Spleen (tissue), 11 donors: ENCODE results near the gene DES. TPM values are rescaled to one million over a fixed set of nuclear protein-coding genes. Genes with fewer than 3 reads are reported as not detected.

Experiments used
- DNase-seq: peaks from one replicate; pipeline ENCODE4 v3.0.0-alpha.2; 2020
- H3K27ac ChIP-seq, 8 donors: fragments of 200-600 bp; sonication (generic) in 7 of 8; 1 replicate in 4 of 8; 2 replicates in 4 of 8; pipeline versions ENCODE4 v1.5.0 to v1.8.0; 2016 to 2021; ENCODE audit warnings: inconsistent platforms in 4 of 8, mild to moderate bottlenecking in 4 of 8, moderate library complexity in 1 of 8
- H3K27me3 ChIP-seq, 7 donors: fragments of 200-600 bp; sonication (generic) in 6 of 7; replicated peaks in 1 of 7; 1 replicate in 4 of 7; 2 replicates in 3 of 7; pipeline versions ENCODE4 v1.5.0 to v1.8.0; 2016 to 2021; ENCODE audit warnings: inconsistent platforms in 3 of 7, mild to moderate bottlenecking in 1 of 7
- H3K36me3 ChIP-seq, 6 donors: fragments of 200-600 bp; sonication (generic) in 5 of 6; 1 replicate in 4 of 6; 2 replicates in 2 of 6; pipeline versions ENCODE4 v1.5.0 to v1.8.0; 2016 to 2021; ENCODE audit warnings: inconsistent platforms in 2 of 6
- H3K4me1 ChIP-seq, 6 donors: fragments of 200-600 bp; sonication (generic) in 5 of 6; 1 replicate in 3 of 6; 2 replicates in 3 of 6; pipeline versions ENCODE4 v1.5.0 to v1.8.0; 2016 to 2021; ENCODE audit warnings: inconsistent platforms in 3 of 6
- H3K4me3 ChIP-seq, 8 donors: fragments of 200-600 bp; sonication (generic) in 7 of 8; 1 replicate in 4 of 8; 2 replicates in 4 of 8; pipeline versions ENCODE4 v1.5.0 to v1.8.0; 2016 to 2021; ENCODE audit warnings: inconsistent platforms in 4 of 8, mild to moderate bottlenecking in 4 of 8, moderate library complexity in 2 of 8
- H3K9me3 ChIP-seq, 8 donors: fragments of 200-600 bp; sonication (generic) in 7 of 8; 1 replicate in 4 of 8; 2 replicates in 4 of 8; pipeline versions ENCODE4 v1.5.0 to v1.8.0; 2016 to 2021; ENCODE audit warnings: inconsistent platforms in 4 of 8
- CTCF ChIP-seq, 11 experiments: fragments of 200-600 bp in 7 of 11; fragments of 450-650 bp in 4 of 11; sonication (generic) in 4 of 11; IDR thresholded peaks in 8 of 11; conservative IDR thresholded peaks in 3 of 11; 1 replicate in 7 of 11; 2 replicates in 4 of 11; pipeline versions ENCODE4 v1.4.0 to v1.8.0; 2016 to 2021; ENCODE audit warnings: antibody characterized with exemption in 11 of 11, inconsistent platforms in 4 of 11, mild to moderate bottlenecking in 1 of 11
- POLR2A ChIP-seq, 3 donors: fragments of 450-650 bp; IDR thresholded peaks; one replicate each; pipeline ENCODE4 v1.5.1; 2017; ENCODE audit warnings: antibody characterized with exemption in 3 of 3, mild to moderate bottlenecking in 1 of 3
- POLR2AphosphoS5 ChIP-seq, 3 donors: sonication (generic); formaldehyde crosslinking; IDR thresholded peaks; one replicate each; pipeline ENCODE4 v1.5.1; 2017; ENCODE audit warnings: antibody characterized with exemption in 3 of 3
- WGBS, 5 donors: extraction: QIAGEN DNeasy Blood & Tissue Kit in 3 of 5; methylation state at CpG; one replicate each; pipeline versions ENCODE4 v1.1.5 to v1.1.7; 2013 to 2018; 5-methylcytosine and 5-hydroxymethylcytosine counted together
- intact Hi-C: fragments of 100-400 bp; cut with DNase I; formaldehyde crosslinking; loops from one replicate; pipeline ENCODE4 v1.15.0; 2023; ENCODE audit warnings: low total_unique reads
- polyA plus RNA-seq, 3 donors: library from polyadenylated mRNA; stranded (reverse); fragments of 200-250 nt; gene quantifications; one replicate each; pipeline ENCODE4 v1.2.1, GENCODE V29; 2013
- total RNA-seq, 7 donors: library from RNA; depleted of rRNA in 3 of 7; stranded (reverse); fragments of >200 nt in 3 of 7; fragmentation: NEBNext Ultra II Directional in 4 of 7; extraction: Animal tissue kit (Norgen Biotek cat#: 25700) in 4 of 7; gene quantifications; one replicate each; pipeline versions ENCODE4 v1.1.0 to v1.2.1, GENCODE V29; 2016 to 2021
- donor health status: healthy with polysubstance abuse.
- donor health status: DM: no; HTN: no; CAD: no; lungs with moderate emphysema.
- donor health status: DM: no; HTN: no; CAD: no.
- donor health status: Bipolar disorder and iron deficiency.
- donor health status: healthy.
- donor health status: DM: no; HTN: no; CAD: no.
- donor health status: DM: yes; HTN: yes; CAD: no.

The DES gene
- total and polyA plus RNA-seq, 10 donors: 4.3 to 24.7 (median 11.7) TPM

DNA sequence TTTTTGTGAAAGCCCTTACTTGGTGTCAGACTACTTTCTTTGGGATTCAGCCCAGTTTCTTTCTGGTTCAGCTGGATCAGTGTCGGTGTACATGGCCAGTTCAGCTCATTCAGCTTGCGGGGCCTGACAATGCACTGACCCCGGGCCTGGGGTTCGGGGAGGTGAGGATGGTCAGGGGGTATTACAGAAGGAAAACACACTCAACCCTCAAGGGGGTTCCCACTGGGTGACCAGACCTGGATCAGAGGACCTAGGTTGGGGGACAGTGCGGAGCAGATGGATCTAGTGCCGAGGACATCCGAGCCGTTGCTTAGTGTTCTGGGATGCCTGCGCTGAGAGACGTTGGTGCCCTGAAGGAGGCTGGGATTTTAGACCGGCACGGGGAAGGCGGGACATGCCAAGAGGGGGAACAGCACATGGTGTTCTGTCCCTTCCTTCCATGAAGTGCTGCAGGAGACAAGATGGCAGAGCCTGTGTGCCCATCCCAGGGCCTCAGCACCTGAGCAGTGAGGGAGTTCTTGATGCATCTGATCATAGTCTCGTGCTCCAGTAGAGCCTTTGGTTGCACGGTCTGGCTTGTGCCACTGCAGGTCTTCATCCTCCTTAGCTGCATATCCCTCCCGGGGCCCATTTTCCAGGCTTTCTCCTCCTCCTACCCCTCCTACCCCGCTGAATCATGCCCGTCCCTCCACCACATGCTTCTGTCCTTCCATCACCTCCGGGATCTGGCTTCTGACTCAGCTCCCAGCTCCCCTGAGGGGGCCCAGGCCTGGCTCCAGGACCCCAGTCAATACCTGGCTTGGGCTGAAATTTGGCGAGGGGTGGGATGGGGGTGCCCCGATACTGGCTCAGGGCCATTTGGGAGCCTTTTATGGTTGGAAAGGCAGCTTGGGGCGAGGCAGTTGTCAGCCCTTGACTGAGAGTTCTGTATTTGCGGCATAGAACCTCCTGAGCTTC, 34.5 kb downstream of the DES start:
- H3K27me3 ChIP-seq: peaks cover 0 to 72% (median 26%) of the 10 kb centered on the region in 7 donors

GRCh38 chr2:219453671-219454590, 35.8 kb downstream of the DES start:
- no peak overlapping the region for H3K27ac ChIP-seq
- peaks cover 0 to 65% (median 14%) of the 10 kb centered on the region in 7 donors for H3K27me3 ChIP-seq
- H3K4me3 ChIP-seq: no peak overlapping the region
- WGBS, 5 donors: 80 to 87% (median 82%) methylated on average over 8 to 10 of the region's 10 CpGs
- no peaks in the 10 kb centered on the region for H3K9me3 ChIP-seq
- TF ChIP-seq POLR2A (IDR thresholded peaks at IDR 0.05) (no peak), CTCF (IDR thresholded peaks at IDR 0.05 in 8 of 11, conservative IDR thresholded peaks at IDR 0.05 in 3 of 11) (no peak), POLR2AphosphoS5 (IDR thresholded peaks at IDR 0.05) (no peak)
- no peaks in the 10 kb centered on the region for H3K36me3 ChIP-seq
- no peak for DNase-seq
- intact Hi-C loops: no loop called here
- peaks cover 0 to 4% (median 2%) of the 10 kb centered on the region in 6 donors for H3K4me1 ChIP-seq

More for the DNA sequence above, 34.5 kb downstream of the DES start:
- Histone ChIP-seq H3K9me3 (no peaks in the 10 kb centered on the region), H3K27ac (no peak overlapping the region), H3K36me3 (no peaks in the 10 kb centered on the region), H3K4me3 (no peak overlapping the region), H3K4me1 (peaks cover 0 to 16% (median 11%) of the 10 kb centered on the region in 6 donors)
- intact Hi-C loops: no loop called here
- TF ChIP-seq POLR2A (IDR thresholded peaks at IDR 0.05) (no peak), POLR2AphosphoS5 (IDR thresholded peaks at IDR 0.05) (no peak), CTCF (IDR thresholded peaks at IDR 0.05 in 8 of 11, conservative IDR thresholded peaks at IDR 0.05 in 3 of 11) (no peak)
- DNase-seq: no peak
- 77 to 84% (median 80%) methylated on average over 23 of the region's 23 CpGs for WGBS, 5 donors

DNA sequence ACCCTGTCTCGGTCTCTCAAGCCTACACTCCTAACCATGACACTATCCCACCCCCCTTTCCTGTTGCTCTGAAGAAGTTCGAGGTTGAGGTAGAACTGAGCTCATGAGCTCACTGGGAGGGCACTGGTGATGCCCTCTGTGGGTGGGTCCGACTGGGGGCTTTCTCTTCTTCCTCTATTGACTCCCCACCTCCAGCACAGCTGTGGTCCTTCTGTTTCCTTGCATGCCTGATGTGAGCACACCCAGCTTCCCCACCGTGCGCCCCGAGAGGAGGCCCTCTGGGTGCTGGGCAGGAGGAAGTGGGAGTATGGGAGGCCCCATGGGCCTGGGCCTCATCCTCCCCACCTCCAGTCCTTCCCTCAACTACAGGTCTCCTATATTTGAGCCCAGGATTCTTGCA, 37.4 kb downstream of the DES start:
- DNase-seq: no peak
- peaks cover 0 to 4% (median 0%) of the 10 kb centered on the region in 6 donors for H3K4me1 ChIP-seq
- WGBS, 5 donors: 26 to 52% (median 39%) methylated on average over 6 of the region's 6 CpGs
- H3K27ac ChIP-seq: no peak overlapping the region
- H3K27me3 ChIP-seq: peaks cover 0 to 65% (median 0%) of the 10 kb centered on the region in 7 donors
- no peaks in the 10 kb centered on the region for H3K9me3 ChIP-seq
- intact Hi-C loops: no loop called here
- TF ChIP-seq CTCF (IDR thresholded peaks at IDR 0.05 in 8 of 11, conservative IDR thresholded peaks at IDR 0.05 in 3 of 11): no peak
- no peak for TF ChIP-seq POLR2AphosphoS5 (IDR thresholded peaks at IDR 0.05)
- no peak for TF ChIP-seq POLR2A (IDR thresholded peaks at IDR 0.05)
- H3K36me3 ChIP-seq: no peaks in the 10 kb centered on the region
- H3K4me3 ChIP-seq: no peak overlapping the region
